GM12892 (cell line): ENCODE measurements around the gene ATAD3A.
"Not testable (repeated sequence)": the region's sequence is repeated elsewhere in the genome, so short reads cannot be mapped to it uniquely, and the experiment has no call there.

Experiments
- POLR2A ChIP-seq: IDR thresholded peaks from 2 replicates; pipeline ENCODE4 v1.6.1; 2011; ENCODE audit warnings: low read depth, low read length, control low read depth
- POLR2AphosphoS5 ChIP-seq: IDR thresholded peaks from 2 replicates; pipeline ENCODE4 v1.6.1; 2011; ENCODE audit warnings: low read depth, low read length, control low read depth
- TAF1 ChIP-seq: IDR thresholded peaks from 2 replicates; pipeline ENCODE4 v1.6.1; 2011; ENCODE audit warnings: low read depth, mild to moderate bottlenecking, control low read depth, low read length, borderline replicate concordance

- not testable (repeated sequence) for TF ChIP-seq POLR2A, POLR2AphosphoS5, TAF1
Measured at GRCh38 chr1:1505366-1505798, 6.6 kb upstream of the ATAD3A start.
